ENCODE results near the gene AKT3. TPM values are rescaled to one million over a fixed set of nuclear protein-coding genes. Genes with fewer than 3 reads are reported as not detected.

The AKT3 gene
- total and polyA plus RNA-seq, 2 experiments from 2014 or later, result 4.5 to 18.5 TPM

DNA sequence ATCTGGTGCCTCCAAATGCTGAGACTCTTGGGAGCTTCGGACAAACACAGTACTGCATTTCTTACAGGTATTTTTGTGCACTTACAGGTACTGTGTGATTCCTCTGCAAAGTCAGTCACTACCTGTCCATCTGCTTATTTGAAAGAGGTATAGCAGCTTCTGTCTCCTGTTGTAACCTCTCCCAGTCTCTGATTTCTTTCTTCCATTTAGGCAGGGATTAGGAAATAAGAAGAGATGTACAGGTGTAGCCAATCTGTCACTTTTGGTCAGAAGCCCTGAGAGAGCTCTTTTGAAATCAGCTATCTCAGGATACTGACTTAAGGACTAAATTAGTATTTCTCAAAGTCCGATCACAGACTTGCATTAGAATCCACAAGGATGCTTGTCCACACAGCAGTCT lies 54.0 kb downstream of the AKT3 start:
- Mint-ChIP-seq H3K4me1 (peaks cover 13% of the 10 kb centered on the region; the same call in 2 of the 3 replicates), H3K27ac (no peak overlapping the region), H3K9me3 (no peaks in the 10 kb centered on the region), H3K4me3 (no peak overlapping the region), H3K36me3 (ENCODE audit: low read depth) (no peaks in the 10 kb centered on the region; the same call in 2 of the 3 replicates), H3K27me3 (ENCODE audit: insufficient read depth, low read depth, poor library complexity) (no peaks in the 10 kb centered on the region)
- Histone ChIP-seq H4K20me1 (replicated peaks; ENCODE audit: insufficient read depth) (no peaks in the 10 kb centered on the region), H3K4me2 (no peak overlapping the region), H3K9me2 (ENCODE audit: insufficient read depth) (no peaks in the 10 kb centered on the region), H3K27me3 (ENCODE audit: insufficient read depth) (no peaks in the 10 kb centered on the region), H2AFZ (no peak overlapping the region), H3K4me1 (ENCODE audit: insufficient read depth) (peaks cover 9% of the 10 kb centered on the region), H3K79me2 (replicated peaks; ENCODE audit: insufficient read depth) (no peaks in the 10 kb centered on the region; the same call in 1 of the 2 replicates), H3F3A (replicated peaks; ENCODE audit: low read depth) (no peaks in the 10 kb centered on the region), H3K36me3 (ENCODE audit: insufficient read depth) (no peaks in the 10 kb centered on the region), H3K4me3 (no peak overlapping the region), H3K27ac (ENCODE audit: low read depth) (no peak overlapping the region)
- ATAC-seq (no peak), DNase-seq (ENCODE audit: low spot score) (no peak)
- TF ChIP-seq, protein P1, sequence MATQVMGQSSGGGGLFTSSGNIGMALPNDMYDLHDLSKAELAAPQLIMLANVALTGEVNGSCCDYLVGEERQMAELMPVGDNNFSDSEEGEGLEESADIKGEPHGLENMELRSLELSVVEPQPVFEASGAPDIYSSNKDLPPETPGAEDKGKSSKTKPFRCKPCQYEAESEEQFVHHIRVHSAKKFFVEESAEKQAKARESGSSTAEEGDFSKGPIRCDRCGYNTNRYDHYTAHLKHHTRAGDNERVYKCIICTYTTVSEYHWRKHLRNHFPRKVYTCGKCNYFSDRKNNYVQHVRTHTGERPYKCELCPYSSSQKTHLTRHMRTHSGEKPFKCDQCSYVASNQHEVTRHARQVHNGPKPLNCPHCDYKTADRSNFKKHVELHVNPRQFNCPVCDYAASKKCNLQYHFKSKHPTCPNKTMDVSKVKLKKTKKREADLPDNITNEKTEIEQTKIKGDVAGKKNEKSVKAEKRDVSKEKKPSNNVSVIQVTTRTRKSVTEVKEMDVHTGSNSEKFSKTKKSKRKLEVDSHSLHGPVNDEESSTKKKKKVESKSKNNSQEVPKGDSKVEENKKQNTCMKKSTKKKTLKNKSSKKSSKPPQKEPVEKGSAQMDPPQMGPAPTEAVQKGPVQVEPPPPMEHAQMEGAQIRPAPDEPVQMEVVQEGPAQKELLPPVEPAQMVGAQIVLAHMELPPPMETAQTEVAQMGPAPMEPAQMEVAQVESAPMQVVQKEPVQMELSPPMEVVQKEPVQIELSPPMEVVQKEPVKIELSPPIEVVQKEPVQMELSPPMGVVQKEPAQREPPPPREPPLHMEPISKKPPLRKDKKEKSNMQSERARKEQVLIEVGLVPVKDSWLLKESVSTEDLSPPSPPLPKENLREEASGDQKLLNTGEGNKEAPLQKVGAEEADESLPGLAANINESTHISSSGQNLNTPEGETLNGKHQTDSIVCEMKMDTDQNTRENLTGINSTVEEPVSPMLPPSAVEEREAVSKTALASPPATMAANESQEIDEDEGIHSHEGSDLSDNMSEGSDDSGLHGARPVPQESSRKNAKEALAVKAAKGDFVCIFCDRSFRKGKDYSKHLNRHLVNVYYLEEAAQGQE (IDR thresholded peaks at IDR 0.05; ENCODE audit: unreplicated experiment), result no peak
- TF ChIP-seq, protein P2, sequence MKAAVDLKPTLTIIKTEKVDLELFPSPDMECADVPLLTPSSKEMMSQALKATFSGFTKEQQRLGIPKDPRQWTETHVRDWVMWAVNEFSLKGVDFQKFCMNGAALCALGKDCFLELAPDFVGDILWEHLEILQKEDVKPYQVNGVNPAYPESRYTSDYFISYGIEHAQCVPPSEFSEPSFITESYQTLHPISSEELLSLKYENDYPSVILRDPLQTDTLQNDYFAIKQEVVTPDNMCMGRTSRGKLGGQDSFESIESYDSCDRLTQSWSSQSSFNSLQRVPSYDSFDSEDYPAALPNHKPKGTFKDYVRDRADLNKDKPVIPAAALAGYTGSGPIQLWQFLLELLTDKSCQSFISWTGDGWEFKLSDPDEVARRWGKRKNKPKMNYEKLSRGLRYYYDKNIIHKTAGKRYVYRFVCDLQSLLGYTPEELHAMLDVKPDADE (IDR thresholded peaks at IDR 0.05), result no peak
- TF ChIP-seq EZH2 (IDR thresholded peaks at IDR 0.05; ENCODE audit: low read depth, unreplicated experiment) (no peak), CREB1 (CRISPR knock-in tag; IDR thresholded peaks at IDR 0.05; ENCODE audit: low read depth) (no peak), ZNF331 (CRISPR knock-in tag; IDR thresholded peaks at IDR 0.05; ENCODE audit: low read depth) (no peak), POLR2AphosphoS5 (IDR thresholded peaks at IDR 0.05; ENCODE audit: low read depth) (no peak), ZNF114 (CRISPR knock-in tag; IDR thresholded peaks at IDR 0.05) (no peak), NANOG (IDR thresholded peaks at IDR 0.05; ENCODE audit: borderline replicate concordance) (no peak), EZH2phosphoT487 (IDR thresholded peaks at IDR 0.05; ENCODE audit: unreplicated experiment) (no peak)
- TF ChIP-seq, protein P3, sequence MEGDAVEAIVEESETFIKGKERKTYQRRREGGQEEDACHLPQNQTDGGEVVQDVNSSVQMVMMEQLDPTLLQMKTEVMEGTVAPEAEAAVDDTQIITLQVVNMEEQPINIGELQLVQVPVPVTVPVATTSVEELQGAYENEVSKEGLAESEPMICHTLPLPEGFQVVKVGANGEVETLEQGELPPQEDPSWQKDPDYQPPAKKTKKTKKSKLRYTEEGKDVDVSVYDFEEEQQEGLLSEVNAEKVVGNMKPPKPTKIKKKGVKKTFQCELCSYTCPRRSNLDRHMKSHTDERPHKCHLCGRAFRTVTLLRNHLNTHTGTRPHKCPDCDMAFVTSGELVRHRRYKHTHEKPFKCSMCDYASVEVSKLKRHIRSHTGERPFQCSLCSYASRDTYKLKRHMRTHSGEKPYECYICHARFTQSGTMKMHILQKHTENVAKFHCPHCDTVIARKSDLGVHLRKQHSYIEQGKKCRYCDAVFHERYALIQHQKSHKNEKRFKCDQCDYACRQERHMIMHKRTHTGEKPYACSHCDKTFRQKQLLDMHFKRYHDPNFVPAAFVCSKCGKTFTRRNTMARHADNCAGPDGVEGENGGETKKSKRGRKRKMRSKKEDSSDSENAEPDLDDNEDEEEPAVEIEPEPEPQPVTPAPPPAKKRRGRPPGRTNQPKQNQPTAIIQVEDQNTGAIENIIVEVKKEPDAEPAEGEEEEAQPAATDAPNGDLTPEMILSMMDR (conservative IDR thresholded peaks at IDR 0.05; ENCODE audit: low read depth in 2 of 2), result no peak

All from GM23338 (cell line).